Keratinocyte (primary cell): ENCODE results near the gene TBC1D14.

Experiments
- CTCF ChIP-seq, 3 experiments: IDR thresholded peaks in 1 of 3; conservative IDR thresholded peaks in 1 of 3; optimal IDR thresholded peaks in 1 of 3; 2 replicates in 2 of 3; 3 replicates in 1 of 3; pipeline versions ENCODE3 to v1.5.1; 2011; ENCODE audit warnings: low read length in 3 of 3, mild to moderate bottlenecking in 3 of 3, moderate library complexity in 2 of 3, control low read depth in 1 of 3, inconsistent platforms in 1 of 3; ENCODE audit not compliant: insufficient read depth in 2 of 3; ENCODE audit errors: extremely low read depth in 1 of 3
- EZH2 ChIP-seq: IDR thresholded peaks from one replicate; pipeline ENCODE4 v1.6.1; 2012; ENCODE audit warnings: inconsistent platforms, mild to moderate bottlenecking, low read length, moderate library complexity

- TF ChIP-seq CTCF (optimal IDR thresholded peaks at IDR 0.05 in 1 of 3, IDR thresholded peaks at IDR 0.05 in 1 of 3, conservative IDR thresholded peaks at IDR 0.05 in 1 of 3; ENCODE audit: extremely low read depth in 1 of 3, insufficient read depth in 2 of 3, low read length in 3 of 3): no peak
- no peak for TF ChIP-seq EZH2
These were observed 116.5 kb downstream of the TBC1D14 start for GRCh38 chr4:7026107-7026506.
